ENCODE data around the gene CIAO2B.

DNA sequence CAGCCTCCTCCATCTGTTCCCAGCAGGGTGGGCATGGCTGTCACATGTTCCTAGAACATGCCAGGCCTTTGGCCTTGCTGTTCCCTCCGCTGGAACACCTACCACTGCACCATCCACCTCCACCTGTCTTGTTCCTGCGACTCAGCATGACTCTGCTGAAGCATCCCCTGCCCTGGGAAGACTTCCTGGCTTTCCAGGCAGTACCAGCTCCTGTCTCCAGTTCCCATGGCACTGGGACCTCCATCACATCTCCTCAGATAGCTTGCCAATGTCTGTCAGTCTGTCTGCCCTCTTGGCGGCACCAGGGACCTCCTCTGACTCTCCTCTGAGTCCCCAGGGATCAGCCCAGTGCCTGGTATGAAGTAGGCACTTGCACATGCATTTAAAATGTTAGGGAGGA is 38.2 kb downstream of the CIAO2B start:
- TF ChIP-seq, protein P1, sequence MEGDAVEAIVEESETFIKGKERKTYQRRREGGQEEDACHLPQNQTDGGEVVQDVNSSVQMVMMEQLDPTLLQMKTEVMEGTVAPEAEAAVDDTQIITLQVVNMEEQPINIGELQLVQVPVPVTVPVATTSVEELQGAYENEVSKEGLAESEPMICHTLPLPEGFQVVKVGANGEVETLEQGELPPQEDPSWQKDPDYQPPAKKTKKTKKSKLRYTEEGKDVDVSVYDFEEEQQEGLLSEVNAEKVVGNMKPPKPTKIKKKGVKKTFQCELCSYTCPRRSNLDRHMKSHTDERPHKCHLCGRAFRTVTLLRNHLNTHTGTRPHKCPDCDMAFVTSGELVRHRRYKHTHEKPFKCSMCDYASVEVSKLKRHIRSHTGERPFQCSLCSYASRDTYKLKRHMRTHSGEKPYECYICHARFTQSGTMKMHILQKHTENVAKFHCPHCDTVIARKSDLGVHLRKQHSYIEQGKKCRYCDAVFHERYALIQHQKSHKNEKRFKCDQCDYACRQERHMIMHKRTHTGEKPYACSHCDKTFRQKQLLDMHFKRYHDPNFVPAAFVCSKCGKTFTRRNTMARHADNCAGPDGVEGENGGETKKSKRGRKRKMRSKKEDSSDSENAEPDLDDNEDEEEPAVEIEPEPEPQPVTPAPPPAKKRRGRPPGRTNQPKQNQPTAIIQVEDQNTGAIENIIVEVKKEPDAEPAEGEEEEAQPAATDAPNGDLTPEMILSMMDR (IDR thresholded peaks at IDR 0.05): no peak
- TF ChIP-seq EZH2 (IDR thresholded peaks at IDR 0.05): no peak
- no peak for TF ChIP-seq EZH2phosphoT487 (IDR thresholded peaks at IDR 0.05)
